ENCODE results near the gene ZNF683.
"Not testable (repeated sequence)": the region's sequence is repeated elsewhere in the genome, so short reads cannot be mapped to it uniquely, and the experiment has no call there.

DNA sequence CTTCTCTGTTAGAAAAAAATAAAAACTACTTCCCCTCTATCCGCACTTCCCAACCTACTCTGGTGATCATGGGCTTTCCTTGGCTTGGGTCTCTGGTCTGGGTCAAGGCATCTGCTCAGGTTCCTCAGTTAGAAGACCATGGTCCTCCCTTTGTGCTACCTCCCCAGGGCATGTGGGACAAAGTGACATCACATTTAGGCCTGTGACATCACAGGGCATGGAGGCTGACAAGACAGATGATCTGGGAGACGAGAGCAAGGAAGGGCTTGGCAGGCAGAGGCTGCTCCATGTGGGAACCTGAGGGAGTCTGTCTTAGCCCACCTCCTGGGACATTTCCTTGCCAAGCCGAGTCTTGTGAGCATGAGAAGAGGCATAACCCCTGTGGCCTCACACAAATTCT lies at the start of gene ZNF683:
- TF ChIP-seq POLR2A, POLR2AphosphoS5 (IDR thresholded peaks at IDR 0.05): not testable (repeated sequence)
- TF ChIP-seq, protein P1, sequence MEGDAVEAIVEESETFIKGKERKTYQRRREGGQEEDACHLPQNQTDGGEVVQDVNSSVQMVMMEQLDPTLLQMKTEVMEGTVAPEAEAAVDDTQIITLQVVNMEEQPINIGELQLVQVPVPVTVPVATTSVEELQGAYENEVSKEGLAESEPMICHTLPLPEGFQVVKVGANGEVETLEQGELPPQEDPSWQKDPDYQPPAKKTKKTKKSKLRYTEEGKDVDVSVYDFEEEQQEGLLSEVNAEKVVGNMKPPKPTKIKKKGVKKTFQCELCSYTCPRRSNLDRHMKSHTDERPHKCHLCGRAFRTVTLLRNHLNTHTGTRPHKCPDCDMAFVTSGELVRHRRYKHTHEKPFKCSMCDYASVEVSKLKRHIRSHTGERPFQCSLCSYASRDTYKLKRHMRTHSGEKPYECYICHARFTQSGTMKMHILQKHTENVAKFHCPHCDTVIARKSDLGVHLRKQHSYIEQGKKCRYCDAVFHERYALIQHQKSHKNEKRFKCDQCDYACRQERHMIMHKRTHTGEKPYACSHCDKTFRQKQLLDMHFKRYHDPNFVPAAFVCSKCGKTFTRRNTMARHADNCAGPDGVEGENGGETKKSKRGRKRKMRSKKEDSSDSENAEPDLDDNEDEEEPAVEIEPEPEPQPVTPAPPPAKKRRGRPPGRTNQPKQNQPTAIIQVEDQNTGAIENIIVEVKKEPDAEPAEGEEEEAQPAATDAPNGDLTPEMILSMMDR (IDR thresholded peaks at IDR 0.05): not testable (repeated sequence)

All from upper lobe of left lung (tissue), 4 donors.